Fibroblast of peridontal ligament (primary cell): ENCODE measurements around the gene OSBPL2.
A peak's percentile ranks its signal among the peaks of the same experiment; 100 is the strongest.

ENCODE experiments used
- DNase-seq: peaks from one replicate; pipeline ENCODE4 v3.0.0-alpha.2; 2010; ENCODE audit errors: extremely low read depth

The OSBPL2 gene

DNA sequence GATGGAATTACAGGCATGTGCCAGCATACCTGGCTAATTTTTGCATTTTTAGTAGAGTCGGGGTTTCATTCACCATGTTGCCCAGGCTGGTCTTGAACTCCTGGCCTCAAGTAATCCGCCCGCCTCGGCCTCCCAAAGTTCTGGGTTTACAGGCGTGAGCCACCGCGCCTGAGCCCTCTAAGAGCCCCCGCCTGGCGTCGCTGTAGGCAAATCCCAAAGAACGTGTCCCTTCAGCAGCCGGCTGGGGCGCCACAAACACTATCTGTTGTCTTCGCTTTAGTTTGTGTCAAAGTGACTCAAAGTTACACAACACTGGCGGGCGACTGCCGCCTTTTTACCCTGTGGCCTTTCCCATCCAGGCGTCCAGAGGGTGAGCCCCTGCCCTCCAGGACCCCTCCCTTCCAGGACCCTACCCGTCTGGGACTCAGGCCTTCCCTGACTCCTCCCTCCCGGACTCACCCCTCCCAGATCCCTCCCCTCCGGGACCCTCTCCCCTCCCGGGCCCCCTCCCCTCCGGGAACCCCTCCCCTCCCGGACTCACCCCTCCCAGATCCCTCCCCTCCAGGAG is 63.5 kb downstream of the OSBPL2 start:
- DNase-seq: peak; percentile 90

DNA sequence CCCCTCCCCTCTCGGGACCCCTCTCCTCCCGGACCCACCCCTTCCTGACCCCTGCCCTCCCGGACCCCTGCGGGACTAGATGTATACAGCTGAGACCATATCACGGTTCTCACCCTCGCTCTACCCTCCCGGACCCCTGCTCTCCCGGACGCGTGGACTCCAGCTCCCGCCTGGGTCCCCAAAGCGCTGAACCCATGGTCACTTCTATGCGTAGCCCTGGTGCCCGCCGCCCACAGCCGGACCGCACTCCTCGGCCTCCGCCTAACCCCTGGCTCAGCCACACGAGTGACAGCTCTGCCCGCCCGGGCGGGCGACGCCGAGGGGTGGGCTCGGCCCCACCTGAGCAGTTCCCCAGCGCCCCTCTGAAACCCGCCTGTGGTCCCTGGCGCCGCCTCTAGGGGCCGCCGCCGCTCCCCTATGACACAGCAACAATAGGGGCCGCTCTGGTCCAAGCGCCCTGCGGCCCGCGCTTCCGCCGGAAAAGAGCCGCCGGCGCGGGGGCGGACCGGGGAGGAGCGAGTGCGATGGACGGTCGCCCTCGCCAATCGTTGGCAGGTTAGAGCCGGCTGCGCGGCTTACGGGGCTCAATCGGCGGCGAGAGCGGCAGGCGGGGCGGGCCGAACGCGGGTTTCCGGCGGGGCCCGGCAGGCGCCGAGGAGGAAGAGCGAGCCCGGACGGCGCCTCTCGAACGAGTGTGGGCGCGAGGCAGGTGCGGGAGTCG is 64.2 kb downstream of the OSBPL2 start, which contains the start of gene ADRM1:
TSS of gene ADRM1 (plus strand) at position 657 of the 721 bp plus-strand sequence. CDS start 572 bp downstream, outside the sequence.
- peak; percentile 92 for DNase-seq

- DNase-seq: no peak
These were observed 64.7 kb downstream of the OSBPL2 start for GRCh38 chr20:62303062-62303339.

- DNase-seq: peak; percentile 5
These were observed 65.3 kb downstream of the OSBPL2 start for GRCh38 chr20:62303340-62304226.

GRCh38 chr20:62304331-62305148 is 66.2 kb downstream of the OSBPL2 start:
- DNase-seq: no peak

DNA sequence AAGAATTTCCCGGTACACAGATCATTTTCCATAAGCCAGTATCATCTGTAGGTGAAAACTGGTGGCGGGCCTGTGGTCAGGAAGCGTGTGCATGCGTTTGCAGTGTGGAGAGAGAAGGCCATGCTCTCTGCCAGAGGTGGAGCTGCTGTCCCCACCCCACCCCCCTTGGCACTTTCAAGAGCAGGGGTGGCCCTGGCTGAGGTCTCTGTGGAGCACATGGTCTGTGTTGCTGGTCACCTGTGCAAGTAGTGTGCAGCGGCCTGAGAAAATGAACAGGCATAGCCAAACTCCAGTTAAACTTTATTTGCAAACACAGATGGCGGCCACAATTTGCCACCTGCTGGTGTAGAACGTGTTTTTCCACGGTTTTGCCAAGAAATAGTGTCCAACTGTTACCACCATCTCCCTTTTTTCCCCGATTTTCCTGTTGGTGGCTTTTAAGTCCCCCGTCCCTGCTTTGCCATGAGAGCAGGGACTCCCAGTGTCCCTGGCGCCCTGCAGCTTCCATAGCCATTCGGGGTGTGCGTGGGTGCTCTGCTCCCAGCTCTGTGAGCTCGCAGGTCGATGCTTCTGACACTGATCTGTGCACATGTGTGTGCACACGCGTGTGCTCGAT is 66.9 kb downstream of the OSBPL2 start:
- DNase-seq: no peak

GRCh38 chr20:62305765-62306413 is 67.6 kb downstream of the OSBPL2 start:
- no peak for DNase-seq

GRCh38 chr20:62306414-62307187 is 68.3 kb downstream of the OSBPL2 start:
- no peak for DNase-seq

DNA sequence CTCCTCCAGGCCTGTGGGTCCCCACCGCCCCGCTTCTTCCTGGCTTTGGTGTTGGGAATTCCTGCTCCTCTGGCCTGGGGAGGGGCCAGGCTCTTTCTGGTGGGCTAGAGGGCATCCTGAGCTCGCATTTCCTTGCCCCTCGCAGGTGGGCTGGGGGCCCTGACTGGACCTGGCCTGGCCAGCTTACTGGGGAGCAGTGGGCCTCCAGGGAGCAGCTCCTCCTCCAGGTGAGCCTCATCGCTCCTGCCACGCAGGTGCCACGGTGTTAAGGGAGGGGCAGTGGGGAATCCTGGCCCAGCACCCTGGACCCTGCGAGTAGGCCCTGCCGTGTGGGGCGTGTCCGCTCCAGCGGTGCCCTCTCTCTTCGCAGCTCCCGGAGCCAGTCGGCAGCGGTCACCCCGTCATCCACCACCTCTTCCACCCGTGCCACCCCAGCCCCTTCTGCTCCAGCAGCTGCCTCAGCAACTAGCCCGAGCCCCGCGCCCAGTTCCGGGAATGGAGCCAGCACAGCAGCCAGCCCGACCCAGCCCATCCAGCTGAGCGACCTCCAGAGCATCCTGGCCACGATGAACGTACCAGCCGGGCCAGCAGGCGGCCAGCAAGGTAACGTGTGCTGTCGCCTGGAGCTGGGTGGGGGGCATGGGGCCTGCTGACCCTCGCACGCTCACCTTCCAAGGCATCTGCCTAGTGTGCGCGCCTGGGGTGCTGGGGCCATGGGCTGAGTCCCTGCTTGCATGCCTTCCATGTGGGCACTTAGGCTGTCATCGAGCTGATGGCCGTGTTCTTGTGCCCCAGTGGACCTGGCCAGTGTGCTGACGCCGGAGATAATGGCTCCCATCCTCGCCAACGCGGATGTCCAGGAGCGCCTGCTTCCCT is 69.1 kb downstream of the OSBPL2 start:
- DNase-seq: no peak

GRCh38 chr20:62308102-62308822 is 69.9 kb downstream of the OSBPL2 start:
- no peak for DNase-seq

DNA sequence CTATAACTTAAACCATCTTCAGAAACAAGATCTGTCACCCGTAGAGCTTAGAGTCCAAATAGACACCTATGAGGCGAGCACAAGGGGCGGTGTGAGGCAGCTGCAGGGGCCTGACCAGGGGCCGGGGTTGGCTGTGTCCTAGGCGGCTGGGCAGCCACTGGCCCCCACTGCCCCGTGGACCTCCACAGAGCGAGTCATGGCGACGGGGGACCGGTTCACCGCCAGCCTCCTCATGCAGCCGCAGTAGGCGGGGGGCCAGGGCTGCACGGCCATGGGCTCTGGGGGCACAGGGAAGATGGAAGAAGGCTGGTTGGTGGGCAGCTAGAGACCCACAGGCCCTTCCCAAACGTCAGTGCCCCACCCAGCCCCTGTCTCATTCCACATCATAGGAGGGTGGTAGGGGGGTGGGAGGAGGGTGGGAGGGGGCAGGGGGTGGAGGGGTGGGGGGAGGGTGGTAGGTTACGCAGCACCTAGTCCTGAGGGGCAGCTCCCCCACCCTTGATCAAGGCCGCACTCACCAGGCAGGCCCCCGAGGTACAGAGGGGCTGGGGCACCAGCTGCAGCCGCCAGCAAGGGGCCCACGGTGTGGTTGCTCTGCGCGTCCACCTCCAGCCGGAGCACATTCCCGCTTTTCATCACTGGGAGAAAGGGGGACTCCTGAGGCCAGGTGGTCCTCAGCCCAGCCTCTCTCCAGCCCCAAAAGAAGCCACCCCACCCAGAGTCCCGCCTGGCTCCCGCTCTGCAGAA is 71.0 kb downstream of the OSBPL2 start:
- no peak for DNase-seq

GRCh38 chr20:62309947-62310756 is 71.8 kb downstream of the OSBPL2 start:
- DNase-seq: no peak

- DNase-seq: no peak
These were observed 72.4 kb downstream of the OSBPL2 start for GRCh38 chr20:62310757-62311121.

GRCh38 chr20:62311150-62311549 is 72.8 kb downstream of the OSBPL2 start:
- DNase-seq: no peak

- DNase-seq: no peak
These were observed 73.7 kb downstream of the OSBPL2 start for GRCh38 chr20:62311832-62312661.

GRCh38 chr20:62312662-62312977 is 74.3 kb downstream of the OSBPL2 start:
- DNase-seq: no peak
